H1 (cell line): Measurements from ENCODE around the gene TRIM39. TPM values are rescaled to one million over a fixed set of nuclear protein-coding genes. Genes with fewer than 3 reads are reported as not detected.

Experiments used
- CTCF ChIA-PET: fragments of 300-600 bp; sonication (Branson Sonifier 250); formaldehyde crosslinking; loops from one replicate; lab custom pipeline; 2021; ENCODE audit not compliant: partially characterized antibody; lab: Charles Lee
- POLR2A ChIA-PET: fragments of 300-600 bp; sonication (Branson Sonifier 250); formaldehyde crosslinking; loops from one replicate; lab custom pipeline; 2021; ENCODE audit warnings: inconsistent platforms; ENCODE audit not compliant: partially characterized antibody; lab: Charles Lee
- DNase-seq, 2 experiments: peaks; one replicate each; pipeline versions ENCODE4 v3.0.0 to v3.0.0-alpha.2; 2010 to 2022; ENCODE audit warnings: low spot score in 2 of 2, low read depth in 1 of 2, mixed read lengths in 1 of 2
- FAIRE-seq: peaks from 2 replicates; lab custom pipeline; 2011; peaks lifted over from hg19 to GRCh38; lab: Jason Lieb, UNC
- H2AFZ ChIP-seq: 2 replicates; pipeline ENCODE4 v1.8.1; 2012; ENCODE audit warnings: low read length, inconsistent platforms
- H2AK5ac ChIP-seq: 2 replicates; pipeline ENCODE4 v1.6.1; 2013; ENCODE audit warnings: low read depth, low read length
- H2BK120ac ChIP-seq: replicated peaks from 2 replicates; pipeline ENCODE3; 2013; ENCODE audit warnings: low read depth, low read length, inconsistent platforms
- H2BK12ac ChIP-seq: 2 replicates; pipeline ENCODE4 v1.6.1; 2013; ENCODE audit warnings: low read depth, low read length
- H2BK15ac ChIP-seq: 2 replicates; pipeline ENCODE4 v1.6.1; 2013; ENCODE audit warnings: low read length
- H2BK20ac ChIP-seq: 2 replicates; pipeline ENCODE4 v1.6.1; 2013; ENCODE audit warnings: low read length
- H2BK5ac ChIP-seq: 2 replicates; pipeline ENCODE4 v1.6.1; 2013; ENCODE audit warnings: low read depth, low read length
- H3K14ac ChIP-seq: 2 replicates; pipeline ENCODE4 v1.6.1; 2013; ENCODE audit warnings: inconsistent platforms; ENCODE audit not compliant: insufficient read length
- H3K18ac ChIP-seq: 2 replicates; pipeline ENCODE4 v1.6.1; 2013; ENCODE audit warnings: low read length; ENCODE audit errors: extremely low read depth
- H3K23ac ChIP-seq: 2 replicates; pipeline ENCODE4 v1.6.1; 2013; ENCODE audit warnings: inconsistent platforms; ENCODE audit not compliant: insufficient read length
- H3K23me2 ChIP-seq: 2 replicates; pipeline ENCODE4 v1.6.1; 2013; ENCODE audit warnings: low read depth, low read length
- H3K27ac ChIP-seq: 2 replicates; pipeline ENCODE4 v1.6.1; 2011; ENCODE audit warnings: low read depth, low read length, inconsistent platforms
- H3K27me3 ChIP-seq, 4 experiments: replicated peaks in 1 of 4; 1 replicate in 1 of 4; 2 replicates in 3 of 4; pipeline versions ENCODE4 v1.6.1 to v1.8.1; 2011 to 2013; ENCODE audit warnings: low read length in 3 of 4, mild to moderate bottlenecking in 3 of 4, inconsistent platforms in 2 of 4, mixed read lengths in 2 of 4, moderate library complexity in 1 of 4; ENCODE audit not compliant: control insufficient read depth in 3 of 4, insufficient read depth in 3 of 4; ENCODE audit errors: extremely low read depth in 1 of 4
- H3K36me3 ChIP-seq, 4 experiments: 2 replicates each; pipeline versions ENCODE4 v1.6.1 to v1.8.1; 2011 to 2013; ENCODE audit warnings: mild to moderate bottlenecking in 4 of 4, low read length in 3 of 4, moderate library complexity in 2 of 4, control low read depth in 1 of 4, inconsistent platforms in 1 of 4; ENCODE audit not compliant: insufficient read depth in 4 of 4, control insufficient read depth in 2 of 4
- H3K4ac ChIP-seq: replicated peaks from 2 replicates; pipeline ENCODE3; 2013; ENCODE audit warnings: low read length, low read depth, mixed read lengths, inconsistent platforms; ENCODE audit not compliant: insufficient read length
- H3K4me1 ChIP-seq, 4 experiments: replicated peaks in 1 of 4; 1 replicate in 1 of 4; 2 replicates in 3 of 4; pipeline versions ENCODE4 v1.6.1 to v1.8.1; 2011 to 2013; ENCODE audit warnings: low read length in 3 of 4, inconsistent platforms in 2 of 4, mixed read lengths in 1 of 4; ENCODE audit not compliant: insufficient read depth in 4 of 4, control insufficient read depth in 3 of 4
- H3K4me2 ChIP-seq, 2 experiments: 2 replicates each; pipeline versions ENCODE4 v1.6.1 to v1.8.1; 2011 to 2013; ENCODE audit warnings: low read depth in 2 of 2, low read length in 2 of 2, control low read depth in 1 of 2, inconsistent platforms in 1 of 2, mild to moderate bottlenecking in 1 of 2; ENCODE audit not compliant: insufficient read depth in 1 of 2
- H3K4me3 ChIP-seq, 4 experiments: fragments of 200-600, 300-600 bp in 1 of 4; sonication (generic), shearing (Covaris generic), sonication (Bioruptor Twin) in 1 of 4; 2 replicates each; pipeline versions ENCODE4 v1.5.1 to v1.8.1; 2011 to 2016; ENCODE audit warnings: low read length in 4 of 4, low read depth in 3 of 4, control low read depth in 2 of 4, inconsistent platforms in 2 of 4, mild to moderate bottlenecking in 2 of 4, mixed read lengths in 1 of 4, moderate library complexity in 1 of 4; ENCODE audit not compliant: insufficient read depth in 2 of 4; ENCODE audit errors: extremely low read depth in 1 of 4
- H3K56ac ChIP-seq: replicated peaks from 2 replicates; pipeline ENCODE3; 2013; ENCODE audit warnings: low read depth, mild to moderate bottlenecking, mixed read lengths, low read length, inconsistent platforms; ENCODE audit not compliant: insufficient read length
- H3K79me1 ChIP-seq: 2 replicates; pipeline ENCODE4 v1.6.1; 2013; ENCODE audit warnings: low read depth, low read length, control low read depth
- H3K79me2 ChIP-seq, 2 experiments: 2 replicates each; pipeline versions ENCODE4 v1.6.1 to v1.8.1; 2012 to 2013; ENCODE audit warnings: low read length in 2 of 2, mild to moderate bottlenecking in 2 of 2, inconsistent platforms in 1 of 2; ENCODE audit not compliant: insufficient read depth in 2 of 2, control insufficient read depth in 1 of 2
- H3K9ac ChIP-seq, 4 experiments: replicated peaks in 1 of 4; 1 replicate in 1 of 4; 2 replicates in 3 of 4; pipeline versions ENCODE4 v1.6.1 to v1.8.1; 2011 to 2013; ENCODE audit warnings: low read depth in 3 of 4, low read length in 3 of 4, control low read depth in 2 of 4, mild to moderate bottlenecking in 2 of 4, moderate library complexity in 2 of 4, inconsistent platforms in 1 of 4; ENCODE audit errors: extremely low read depth in 1 of 4
- H3K9me3 ChIP-seq, 2 experiments: 2 replicates each; pipeline versions ENCODE4 v1.6.1 to v1.8.1; 2012 to 2013; ENCODE audit warnings: mild to moderate bottlenecking in 2 of 2, moderate library complexity in 2 of 2, control low read depth in 1 of 2, inconsistent platforms in 1 of 2, low read depth in 1 of 2, low read length in 1 of 2, mixed read lengths in 1 of 2; ENCODE audit not compliant: insufficient read depth in 2 of 2
- H4K20me1 ChIP-seq, 2 experiments: replicated peaks in 1 of 2; 2 replicates each; pipeline versions ENCODE3 to v1.8.1; 2011 to 2013; ENCODE audit warnings: inconsistent platforms in 2 of 2, low read length in 2 of 2, mild to moderate bottlenecking in 1 of 2; ENCODE audit not compliant: insufficient read depth in 2 of 2, control insufficient read depth in 1 of 2
- H4K5ac ChIP-seq: 2 replicates; pipeline ENCODE4 v1.6.1; 2013; ENCODE audit warnings: low read length, low read depth, mixed read lengths, inconsistent platforms; ENCODE audit not compliant: insufficient read length
- H4K8ac ChIP-seq: 2 replicates; pipeline ENCODE4 v1.8.0; 2013; ENCODE audit warnings: mild to moderate bottlenecking, moderate library complexity, low read length, inconsistent platforms; ENCODE audit not compliant: insufficient read depth; ENCODE audit errors: extremely low read depth
- H4K91ac ChIP-seq: replicated peaks from 2 replicates; pipeline ENCODE3; 2013; ENCODE audit warnings: low read length, mixed read lengths, inconsistent platforms; ENCODE audit not compliant: insufficient read length
- CHD1 ChIP-seq: IDR thresholded peaks from 2 replicates; pipeline ENCODE4 v1.6.1; 2012; ENCODE audit warnings: low read depth, low read length, improper control_type of control experiment
- EP300 ChIP-seq, 2 experiments: IDR thresholded peaks; 1 replicate in 1 of 2; 2 replicates in 1 of 2; pipeline ENCODE4 v1.6.1; 2011 to 2012; ENCODE audit warnings: low read depth in 2 of 2, low read length in 2 of 2, mild to moderate bottlenecking in 2 of 2, borderline replicate concordance in 1 of 2, inconsistent platforms in 1 of 2, moderate library complexity in 1 of 2
- EZH2 ChIP-seq: fragments of 200-600 bp; sonication (generic); IDR thresholded peaks from 2 replicates; pipeline ENCODE4 v1.7.1; 2012; ENCODE audit warnings: low read depth, mild to moderate bottlenecking, moderate library complexity, low read length, inconsistent platforms; ENCODE audit not compliant: severe bottlenecking
- JUND ChIP-seq: IDR thresholded peaks from 2 replicates; pipeline ENCODE4 v1.6.1; 2011; ENCODE audit warnings: mild to moderate bottlenecking, improper control_type of control experiment, low read length
- MAFK ChIP-seq: IDR thresholded peaks from 2 replicates; pipeline ENCODE4 v1.6.1; 2012; ENCODE audit warnings: low read depth, mild to moderate bottlenecking, improper control_type of control experiment, low read length
- NANOG ChIP-seq: IDR thresholded peaks from 2 replicates; pipeline ENCODE4 v1.6.1; 2011; ENCODE audit warnings: low read length, low read depth, mild to moderate bottlenecking, inconsistent platforms; ENCODE audit not compliant: insufficient read depth, poor library complexity, severe bottlenecking
- POLR2AphosphoS5 ChIP-seq: IDR thresholded peaks from 2 replicates; pipeline ENCODE4 v1.6.1; 2011; ENCODE audit warnings: low read depth, low read length
- RAD21 ChIP-seq, 2 experiments: IDR thresholded peaks in 1 of 2; conservative IDR thresholded peaks in 1 of 2; 2 replicates each; pipeline ENCODE4 v1.6.1; 2011; ENCODE audit warnings: low read depth in 2 of 2, low read length in 2 of 2, improper control_type of control experiment in 1 of 2, inconsistent platforms in 1 of 2, mild to moderate bottlenecking in 1 of 2, moderate library complexity in 1 of 2
- RFX5 ChIP-seq: IDR thresholded peaks from 2 replicates; pipeline ENCODE4 v1.6.1; 2011; ENCODE audit warnings: low read depth, low read length, improper control_type of control experiment, borderline replicate concordance
- SIN3A ChIP-seq, 2 experiments: IDR thresholded peaks in 1 of 2; conservative IDR thresholded peaks in 1 of 2; 2 replicates each; pipeline ENCODE4 v1.6.1; 2011 to 2012; ENCODE audit warnings: low read length in 2 of 2, improper control_type of control experiment in 1 of 2, low read depth in 1 of 2, mild to moderate bottlenecking in 1 of 2
- TAF1 ChIP-seq: IDR thresholded peaks from 2 replicates; pipeline ENCODE4 v1.6.1; 2011; ENCODE audit warnings: mild to moderate bottlenecking, low read depth, low read length
- WGBS, 2 experiments: shearing (Covaris generic) in 1 of 2; methylation state at CpG; one replicate each; pipeline versions ENCODE4 v1.1.6 to v1.1.7; 2013 to 2015; ENCODE audit warnings: low lambda C conversion rate in 2 of 2, mixed read lengths in 2 of 2, inconsistent platforms in 1 of 2, low coverage in 1 of 2, missing lambda C conversion rate in 1 of 2; ENCODE audit not compliant: insufficient replicate concordance in 2 of 2, insufficient coverage in 1 of 2, insufficient read length in 1 of 2; ENCODE audit errors: extremely low coverage in 1 of 2, missing lambda C conversion rate in 1 of 2; 5-methylcytosine and 5-hydroxymethylcytosine counted together
- polyA plus RNA-seq, 7 experiments: library from polyadenylated mRNA; depleted of rRNA in 3 of 7; stranded (reverse) in 5 of 7; unstranded in 2 of 7; fragments of >200 nt in 5 of 7; fragments of 200-250 nt in 2 of 7; gene quantifications; 1 replicate in 5 of 7; 2 replicates in 1 of 7; 4 replicates in 1 of 7; pipeline versions ENCODE4 v1.2.1 to v1.2.3, GENCODE V29; 2011 to 2013; ENCODE audit warnings: missing spikeins in 2 of 7, mixed read lengths in 2 of 7
- total RNA-seq: library from RNA; stranded (reverse); fragmentation: NEBNext Ultra II Directional; extraction: Animal tissue kit (Norgen Biotek cat#: 25700); gene quantifications from 2 replicates; pipeline ENCODE4 v1.2.1, GENCODE V29; 2021
- TF ChIP-seq, protein P1 (sequence below): IDR thresholded peaks from 2 replicates; pipeline ENCODE4 v1.6.1; 2012; ENCODE audit warnings: inconsistent platforms

Gene TRIM39
- total and polyA plus RNA-seq, 2 of the 8 experiments (the other 6 are each of a cell fraction or from before 2014, with no cell fraction given) = 7.3 to 26.1 TPM

DNA sequence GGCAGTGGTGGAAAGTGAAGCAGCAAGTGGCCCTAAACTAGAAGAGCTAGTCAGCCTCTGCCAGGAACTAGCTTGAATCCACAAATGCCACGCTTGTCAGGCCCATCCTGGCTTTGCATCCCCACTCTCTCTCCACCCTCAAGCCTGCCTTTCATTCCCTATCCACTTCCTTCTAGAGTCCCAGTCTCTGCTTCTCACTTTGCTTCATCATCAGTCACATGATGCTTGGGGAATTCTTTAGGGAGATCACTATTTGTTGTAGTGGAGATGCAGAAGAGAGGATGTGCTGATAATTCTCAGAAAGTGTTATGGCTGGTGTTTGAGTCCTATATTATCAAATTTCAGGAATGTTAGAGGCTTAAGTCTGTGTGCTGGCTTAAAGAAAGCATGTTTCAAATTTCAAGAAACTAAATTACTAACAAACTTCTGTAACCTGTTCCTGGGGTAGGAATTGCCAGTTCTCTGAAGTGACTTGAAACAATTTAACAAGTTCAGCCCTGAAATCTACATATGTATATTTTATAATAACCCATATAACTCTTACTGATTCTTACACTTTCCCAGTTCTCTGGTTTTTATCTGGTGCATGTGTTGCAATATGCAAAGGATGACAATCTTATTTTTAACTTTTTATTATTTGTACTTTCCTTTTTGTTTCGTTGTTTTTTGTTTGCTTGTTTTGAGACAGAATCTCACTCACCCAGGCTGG, 7.5 kb downstream of the TRIM39 start:
- Histone ChIP-seq H2AK5ac (no peak overlapping the region), H4K8ac (no peak overlapping the region), H4K20me1 (peaks cover 0 to 2% of the 10 kb centered on the region in 2 experiments), H3K56ac (no peak overlapping the region), H3K4me3 (no peak overlapping the region), H3K4ac (no peak overlapping the region), H2BK12ac (no peak overlapping the region), H4K91ac (no peak overlapping the region), H3K27ac (no peak overlapping the region), H2BK15ac (no peak overlapping the region), H4K5ac (no peak overlapping the region), H2BK120ac (no peak overlapping the region), H3K9me3 (no peaks in the 10 kb centered on the region), H3K79me1 (no peaks in the 10 kb centered on the region), H3K4me1 (no peaks in the 10 kb centered on the region), H3K9ac (no peak overlapping the region), H3K79me2 (no peaks in the 10 kb centered on the region), H3K27me3 (no peaks in the 10 kb centered on the region), H3K14ac (no peak overlapping the region), H3K18ac (no peak overlapping the region), H3K23me2 (no peaks in the 10 kb centered on the region), H2BK5ac (no peak overlapping the region), H2AFZ (no peak overlapping the region), H3K4me2 (no peak overlapping the region), H3K23ac (no peak overlapping the region), H3K36me3 (peaks cover 8 to 57% (median 46%) of the 10 kb centered on the region in 4 experiments; a peak in 7 of 8 replicates), H2BK20ac (no peak overlapping the region)
- WGBS, 2 experiments = 89% methylated on average over 2 of the region's 2 CpGs; no CpG with 5 or more reads in 1 of the 2 experiments
- FAIRE-seq (no peak), DNase-seq (no peak)
- ChIA-PET POLR2A (interaction anchor here (1.0 kb wide), 1 partner anchor 8 kb away, joined by 3 read pairs; no protein-coding TSS in a partner anchor), CTCF (interaction anchor here (1.6 kb wide), 1 partner anchor 96 kb away, joined by 5 read pairs; no protein-coding TSS in a partner anchor)
- no peak for TF ChIP-seq SIN3A (conservative IDR thresholded peaks at IDR 0.05 in 1 of 2, IDR thresholded peaks at IDR 0.05 in 1 of 2; ENCODE audit: low read depth in 1 of 2, low read length in 2 of 2)
- no peak for TF ChIP-seq RAD21 (IDR thresholded peaks at IDR 0.05 in 1 of 2, conservative IDR thresholded peaks at IDR 0.05 in 1 of 2; ENCODE audit: low read depth in 2 of 2, low read length in 2 of 2)
- TF ChIP-seq CHD1 = no peak
- no peak for TF ChIP-seq JUND
- TF ChIP-seq MAFK = no peak
- TF ChIP-seq, protein P1, sequence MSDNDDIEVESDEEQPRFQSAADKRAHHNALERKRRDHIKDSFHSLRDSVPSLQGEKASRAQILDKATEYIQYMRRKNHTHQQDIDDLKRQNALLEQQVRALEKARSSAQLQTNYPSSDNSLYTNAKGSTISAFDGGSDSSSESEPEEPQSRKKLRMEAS = no peak
- no peak for TF ChIP-seq POLR2AphosphoS5
- no peak for TF ChIP-seq NANOG
- TF ChIP-seq RFX5 = no peak
- TF ChIP-seq TAF1 = no peak
- TF ChIP-seq EP300 (IDR thresholded peaks at IDR 0.05; ENCODE audit: borderline replicate concordance in 1 of 2, low read depth in 2 of 2, low read length in 2 of 2) = no peak
- TF ChIP-seq EZH2 = no peak
